HG02571 (cell line): ENCODE data around the gene FOXP4.

Source experiments
- ATAC-seq: cut with Tn5 transposase; IDR thresholded peaks from one replicate; pipeline ENCODE4 v1.9.1; 2021; ENCODE audit warnings: mild to moderate bottlenecking, moderate library complexity; ENCODE audit not compliant: unreplicated experiment

Gene FOXP4

GRCh38 chr6:41580690-41581089, 34.5 kb downstream of the FOXP4 start:
- no peak for ATAC-seq

DNA sequence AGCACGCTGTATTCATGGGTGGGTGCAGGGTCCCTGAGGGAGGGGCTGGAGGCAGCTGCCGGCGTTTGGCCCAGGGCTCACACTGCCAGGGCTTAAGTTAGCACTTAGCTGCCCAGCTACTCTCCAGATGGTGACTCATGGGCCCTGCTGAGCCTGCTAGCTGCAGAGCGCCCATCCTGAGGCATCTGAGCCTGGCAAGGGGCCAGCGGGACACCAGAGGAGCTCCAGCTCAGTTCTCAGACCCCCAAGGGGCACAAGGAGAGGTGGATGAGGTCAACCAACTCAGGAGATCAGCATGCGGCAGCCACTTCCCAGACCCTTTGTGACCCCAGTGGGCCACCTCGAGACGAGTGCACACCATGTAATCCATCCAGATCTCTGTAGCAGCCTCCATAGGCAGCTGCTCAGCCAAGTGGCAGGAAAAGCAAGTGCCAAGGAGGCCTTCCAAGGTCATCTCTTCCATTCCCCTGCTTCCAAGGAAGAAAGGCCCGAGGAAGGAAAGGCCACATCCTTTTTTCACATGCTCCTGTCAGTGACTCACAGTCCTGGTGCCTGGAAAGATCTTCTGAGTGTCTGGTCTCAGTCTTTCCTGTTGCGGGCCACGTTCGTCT, 35.3 kb downstream of the FOXP4 start:
- ATAC-seq = no peak

DNA sequence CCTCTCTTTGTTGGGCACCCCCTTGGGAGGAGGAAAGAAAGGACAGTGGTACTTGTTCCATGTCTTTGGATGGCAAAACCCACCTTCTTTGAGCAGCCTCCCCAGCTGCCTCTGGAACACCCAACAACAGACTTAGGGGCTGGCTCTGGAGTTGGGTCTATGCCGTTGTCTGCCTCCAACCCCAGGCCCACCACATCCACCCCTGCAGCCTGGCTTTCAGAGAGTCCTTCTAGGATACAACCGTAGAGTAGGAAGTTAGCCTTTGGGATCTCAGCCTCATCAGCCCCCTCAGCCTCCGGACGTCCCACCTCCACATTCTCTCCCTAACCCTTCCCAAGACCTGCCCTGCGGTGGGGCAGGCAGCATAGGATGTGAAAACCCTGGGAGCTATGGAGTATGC, 36.4 kb downstream of the FOXP4 start:
- ATAC-seq = no peak

DNA sequence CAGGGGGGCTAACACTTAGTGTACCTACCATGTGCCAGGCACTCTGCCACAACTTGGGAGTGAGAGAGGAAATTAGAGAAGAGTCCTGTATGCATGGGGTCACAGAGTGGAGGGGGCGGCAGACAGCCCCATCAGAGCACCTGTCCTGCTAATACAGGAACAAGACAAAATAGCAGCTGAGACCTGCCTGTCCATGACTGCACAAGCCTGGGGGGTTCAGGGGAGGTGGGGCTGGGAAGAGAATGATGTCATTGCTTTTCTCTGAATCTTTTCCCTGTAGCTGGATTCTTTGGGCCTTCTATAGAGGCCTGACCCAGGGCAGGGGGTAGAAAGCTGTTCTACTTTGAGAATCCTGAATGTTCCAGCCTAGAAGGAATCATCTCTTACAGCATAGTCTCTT, 37.4 kb downstream of the FOXP4 start:
- no peak for ATAC-seq

GRCh38 chr6:41584205-41584604, 38.0 kb downstream of the FOXP4 start:
- no peak for ATAC-seq

DNA sequence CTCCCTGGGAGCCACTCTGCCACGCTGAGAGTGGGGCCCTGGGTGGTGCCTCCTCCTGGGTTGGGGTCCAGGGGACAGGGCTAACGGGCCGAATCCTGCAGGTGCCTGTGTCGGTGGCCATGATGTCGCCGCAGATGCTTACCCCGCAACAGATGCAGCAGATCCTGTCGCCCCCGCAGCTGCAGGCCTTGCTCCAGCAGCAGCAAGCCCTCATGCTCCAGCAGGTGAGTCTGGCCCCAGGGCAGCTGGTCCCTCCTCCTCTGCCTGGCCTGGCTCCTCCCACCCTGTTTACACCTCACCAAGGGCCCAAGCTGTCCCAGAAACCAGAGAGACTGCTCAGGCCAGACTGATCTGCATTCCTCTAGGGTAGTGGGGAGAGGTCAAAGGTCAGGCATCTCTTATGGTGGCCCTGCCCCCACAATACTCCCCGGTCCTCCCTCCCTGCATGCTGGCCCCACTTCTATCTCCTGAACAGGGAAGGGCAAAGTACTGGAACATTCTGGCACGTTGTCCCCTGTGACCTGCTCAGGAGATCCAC, 38.6 kb downstream of the FOXP4 start:
- no peak for ATAC-seq

GRCh38 chr6:41585605-41586004, 39.4 kb downstream of the FOXP4 start:
- no peak for ATAC-seq

DNA sequence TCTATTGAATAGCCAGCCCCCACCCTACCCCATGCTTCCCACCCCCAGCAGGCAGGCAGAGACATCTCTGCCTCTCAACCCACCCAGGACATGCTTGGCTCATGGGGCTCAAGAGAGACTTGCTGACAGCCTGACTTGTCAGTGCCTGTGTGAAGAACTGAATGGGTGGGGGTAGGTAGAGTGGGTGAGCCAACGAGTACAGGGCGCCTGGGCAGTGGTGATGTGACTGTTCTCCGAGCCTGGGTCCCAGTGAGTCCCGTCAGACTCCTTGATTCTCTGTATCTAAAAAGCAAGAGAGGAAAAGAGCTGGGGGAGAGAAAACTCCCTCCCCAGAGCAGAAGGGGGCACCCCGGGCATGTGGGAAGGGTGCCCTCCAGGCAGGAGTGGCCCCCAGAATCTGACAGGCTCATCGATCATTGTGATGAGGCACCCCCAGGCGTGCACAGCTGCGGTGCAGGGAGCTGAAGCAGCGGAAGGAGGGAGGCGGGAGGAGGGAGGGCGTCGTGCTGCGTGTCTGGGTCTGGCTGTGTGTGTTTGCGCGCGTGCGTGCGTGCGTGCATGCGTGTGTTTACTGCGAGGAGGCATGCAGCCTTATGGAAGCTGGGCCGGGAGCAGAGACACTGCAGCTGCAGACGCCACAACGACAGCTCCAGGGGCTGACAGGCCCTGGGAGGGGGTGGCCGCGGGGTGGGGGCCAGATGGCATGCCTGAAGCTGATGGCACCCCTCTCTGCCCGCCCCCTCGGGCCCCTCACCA, 40.2 kb downstream of the FOXP4 start:
- ATAC-seq = no peak

DNA sequence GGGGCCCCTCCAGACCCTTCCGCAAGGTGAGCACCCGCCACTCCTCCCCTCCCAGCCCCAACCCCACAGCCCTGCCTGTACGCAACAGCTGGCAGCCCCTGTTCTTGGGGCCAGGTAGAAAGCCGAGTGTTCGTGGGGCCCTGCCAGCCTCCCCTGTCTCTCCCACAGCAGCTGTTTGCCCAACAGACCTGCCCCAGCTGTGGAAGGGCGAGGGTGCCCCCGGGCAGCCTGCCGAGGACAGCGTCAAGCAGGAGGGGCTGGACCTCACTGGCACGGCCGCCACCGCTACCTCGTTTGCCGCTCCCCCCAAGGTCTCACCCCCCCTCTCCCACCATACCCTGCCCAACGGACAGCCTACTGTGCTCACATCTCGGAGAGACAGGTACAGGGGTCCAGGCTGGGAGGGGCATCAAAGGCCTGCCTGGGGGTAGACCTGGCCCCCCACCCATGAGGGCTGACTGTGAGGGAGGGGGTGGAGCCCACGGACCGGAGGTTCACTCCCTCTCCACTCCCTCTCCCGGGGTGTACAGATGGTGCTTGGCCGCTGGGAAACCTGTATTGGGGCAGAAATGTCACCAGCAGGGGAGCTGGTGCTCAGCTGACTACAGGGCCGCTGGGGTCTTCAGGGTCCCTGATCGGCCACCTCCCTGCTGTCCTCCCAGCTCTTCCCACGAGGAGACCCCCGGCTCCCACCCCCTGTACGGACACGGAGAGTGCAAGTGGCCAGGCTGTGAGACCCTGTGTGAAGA, 41.1 kb downstream of the FOXP4 start:
- no peak for ATAC-seq

GRCh38 chr6:41588111-41588510, 41.9 kb downstream of the FOXP4 start:
- no peak for ATAC-seq

DNA sequence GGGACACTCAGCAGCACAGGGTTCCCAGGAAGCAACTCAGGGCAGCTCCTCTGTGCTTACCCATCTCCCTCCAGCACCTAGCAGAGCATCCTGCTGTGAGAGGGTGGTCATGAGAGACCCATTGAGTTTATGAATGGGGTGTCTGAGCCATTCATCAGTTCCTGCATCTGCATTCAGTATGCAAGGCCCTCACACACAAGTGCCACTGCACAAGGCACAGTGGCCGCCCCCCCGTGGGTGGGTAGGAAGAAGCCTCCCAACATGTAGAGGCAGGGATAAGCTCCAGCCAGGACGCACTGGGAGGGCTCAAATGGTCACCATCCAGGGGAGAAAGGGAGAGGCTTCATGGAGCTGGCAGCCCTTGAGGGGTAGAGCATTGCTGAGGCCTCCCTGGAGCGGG, 43.0 kb downstream of the FOXP4 start:
- ATAC-seq = no peak

DNA sequence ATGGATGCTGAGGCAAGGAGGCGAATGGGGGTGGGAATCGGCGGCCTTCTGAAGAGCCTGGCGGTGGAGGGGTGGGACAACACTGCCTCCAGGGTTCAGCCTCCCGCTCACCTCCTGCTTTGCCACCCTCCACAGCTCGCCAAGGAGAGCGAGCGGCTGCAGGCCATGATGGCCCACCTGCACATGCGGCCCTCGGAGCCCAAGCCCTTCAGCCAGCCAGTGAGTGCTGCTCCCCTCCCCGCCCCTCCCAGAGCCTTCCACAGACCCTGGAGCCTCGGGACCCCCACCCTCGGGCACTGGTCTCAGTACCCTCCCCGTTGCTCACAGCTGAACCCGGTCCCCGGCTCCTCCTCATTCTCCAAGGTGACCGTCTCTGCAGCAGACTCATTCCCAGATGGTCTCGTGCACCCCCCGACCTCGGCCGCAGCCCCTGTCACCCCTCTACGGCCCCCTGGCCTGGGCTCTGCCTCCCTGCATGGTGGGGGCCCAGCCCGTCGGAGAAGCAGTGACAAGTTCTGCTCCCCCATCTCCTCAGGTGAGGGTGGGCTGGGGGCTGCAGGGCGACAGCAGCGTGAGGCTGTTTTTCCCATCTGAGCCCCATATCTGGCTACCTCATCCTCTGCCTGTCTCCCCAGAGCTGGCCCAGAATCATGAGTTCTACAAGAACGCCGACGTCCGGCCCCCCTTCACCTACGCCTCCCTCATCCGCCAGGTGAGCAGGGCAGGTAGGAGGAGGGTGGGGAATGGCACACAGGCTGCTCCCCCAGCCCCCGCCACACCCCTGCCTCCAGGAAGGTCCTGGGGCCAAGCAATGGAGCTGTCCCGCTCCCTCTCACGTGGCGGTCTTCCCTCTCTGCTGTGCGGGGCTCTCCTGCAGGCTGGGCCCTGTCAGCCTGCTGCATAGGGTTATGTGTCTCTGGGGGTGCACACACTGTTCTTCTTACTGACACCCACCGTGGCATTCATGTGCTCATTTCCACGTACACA, 43.7 kb downstream of the FOXP4 start:
- no peak for ATAC-seq

- ATAC-seq = no peak
These were observed 44.9 kb downstream of the FOXP4 start for GRCh38 chr6:41591122-41591521.

DNA sequence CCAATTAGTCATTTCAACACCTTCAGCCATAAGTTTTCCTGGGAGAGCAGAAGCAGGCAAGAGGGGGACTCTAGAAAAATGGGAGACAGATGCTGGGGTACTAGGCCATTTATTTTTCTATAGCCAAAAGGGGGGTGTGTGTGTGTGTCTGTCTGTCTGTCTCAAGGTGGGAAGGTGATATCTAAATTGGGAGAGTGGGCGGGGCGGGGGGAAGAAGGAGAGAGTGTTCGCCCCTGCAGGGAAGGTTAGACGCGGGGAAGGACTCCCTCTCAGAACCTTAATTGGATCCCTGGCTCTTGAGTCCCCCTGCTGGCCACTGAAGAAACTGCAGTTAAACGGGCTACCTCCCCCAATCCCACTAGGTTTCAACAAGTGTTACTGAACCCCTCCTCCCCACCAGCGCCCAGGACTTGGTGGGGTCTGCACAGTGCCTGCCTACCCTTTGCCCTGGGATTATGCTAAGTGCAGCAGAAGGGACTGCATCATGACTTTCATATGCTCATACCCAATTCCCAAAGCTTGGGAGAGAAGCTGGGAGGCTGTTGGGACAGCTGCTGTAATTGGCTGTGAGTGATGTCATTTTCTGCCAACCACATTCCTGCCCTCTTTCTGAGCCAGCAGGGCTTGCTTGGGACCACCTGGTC, 45.8 kb downstream of the FOXP4 start:
- no peak for ATAC-seq

DNA sequence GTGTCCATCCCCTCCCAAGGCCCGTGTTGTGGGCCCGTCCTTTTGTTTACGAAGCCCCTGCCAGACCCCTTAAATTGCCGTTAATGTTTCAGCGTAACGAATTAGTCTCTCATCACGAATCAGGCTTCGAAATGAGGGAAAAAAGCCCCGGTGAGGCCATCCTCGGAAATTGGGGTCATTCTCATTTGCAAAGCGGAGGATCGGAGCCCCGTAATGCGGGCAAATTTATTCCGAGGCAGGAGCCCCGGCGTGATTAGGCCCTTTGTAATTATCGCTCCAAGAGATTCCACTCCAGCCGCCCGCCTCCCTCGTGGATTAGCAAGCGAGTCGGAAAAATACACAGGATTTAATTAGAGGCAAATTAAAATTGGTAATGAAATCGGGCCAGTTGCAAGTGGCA, 47.2 kb downstream of the FOXP4 start:
- no peak for ATAC-seq

DNA sequence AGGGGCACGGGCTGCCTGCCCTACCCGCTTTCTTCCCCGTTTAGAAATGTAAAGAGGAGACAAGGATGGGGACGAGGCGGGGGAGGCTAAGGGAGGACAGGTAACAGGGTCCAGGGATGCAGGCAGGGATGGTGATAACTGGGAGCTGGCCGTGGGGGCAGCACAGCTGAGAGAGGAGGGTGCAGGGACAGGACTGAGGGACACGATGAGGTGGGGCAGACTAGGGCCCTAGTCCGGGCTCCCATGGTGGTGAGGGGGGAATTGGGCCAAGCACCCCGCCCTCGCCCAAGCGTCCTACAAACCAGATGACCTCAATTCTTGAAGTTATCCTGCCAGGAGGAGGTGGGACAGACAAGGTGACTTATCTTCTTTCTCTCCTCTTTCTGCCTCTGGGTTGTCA, 47.7 kb downstream of the FOXP4 start:
- ATAC-seq = no peak

DNA sequence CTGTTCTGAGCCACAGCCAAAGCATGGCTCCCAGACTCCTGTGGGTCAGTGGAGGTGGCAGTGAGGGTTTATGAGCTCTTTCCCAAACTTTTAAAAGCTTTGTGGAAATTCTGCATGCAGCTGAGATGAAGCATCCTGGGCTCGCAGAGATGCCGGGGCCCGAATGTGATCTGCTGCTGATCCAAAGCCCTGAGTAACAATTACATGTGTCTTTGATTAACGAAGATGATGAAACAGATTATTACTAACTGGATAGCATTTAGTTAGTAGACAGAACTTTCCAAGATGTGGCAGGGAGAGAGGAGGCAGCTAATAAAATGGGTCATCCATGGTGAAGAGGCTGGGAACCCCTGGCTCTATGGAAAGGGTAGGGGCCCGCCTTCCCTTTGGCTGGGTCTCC, 48.1 kb downstream of the FOXP4 start:
- no peak for ATAC-seq

DNA sequence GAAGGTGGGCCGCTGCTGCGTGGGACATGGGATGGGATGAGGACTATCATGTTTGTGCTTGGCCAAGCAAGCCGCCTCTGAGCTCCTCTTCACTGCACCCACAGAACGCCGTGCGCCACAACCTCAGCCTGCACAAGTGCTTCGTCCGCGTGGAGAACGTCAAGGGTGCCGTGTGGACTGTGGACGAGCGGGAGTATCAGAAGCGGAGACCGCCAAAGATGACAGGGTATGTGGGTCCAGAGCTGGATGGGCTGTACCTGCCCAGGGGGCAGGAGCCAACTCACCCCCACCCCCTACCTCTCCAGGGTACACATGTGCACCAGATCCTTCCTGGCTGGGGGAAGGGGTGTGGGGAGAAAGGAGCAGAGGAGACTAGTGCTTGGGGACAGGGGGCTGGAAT, 48.6 kb downstream of the FOXP4 start:
- no peak for ATAC-seq

GRCh38 chr6:41595166-41595565, 49.0 kb downstream of the FOXP4 start:
- no peak for ATAC-seq

DNA sequence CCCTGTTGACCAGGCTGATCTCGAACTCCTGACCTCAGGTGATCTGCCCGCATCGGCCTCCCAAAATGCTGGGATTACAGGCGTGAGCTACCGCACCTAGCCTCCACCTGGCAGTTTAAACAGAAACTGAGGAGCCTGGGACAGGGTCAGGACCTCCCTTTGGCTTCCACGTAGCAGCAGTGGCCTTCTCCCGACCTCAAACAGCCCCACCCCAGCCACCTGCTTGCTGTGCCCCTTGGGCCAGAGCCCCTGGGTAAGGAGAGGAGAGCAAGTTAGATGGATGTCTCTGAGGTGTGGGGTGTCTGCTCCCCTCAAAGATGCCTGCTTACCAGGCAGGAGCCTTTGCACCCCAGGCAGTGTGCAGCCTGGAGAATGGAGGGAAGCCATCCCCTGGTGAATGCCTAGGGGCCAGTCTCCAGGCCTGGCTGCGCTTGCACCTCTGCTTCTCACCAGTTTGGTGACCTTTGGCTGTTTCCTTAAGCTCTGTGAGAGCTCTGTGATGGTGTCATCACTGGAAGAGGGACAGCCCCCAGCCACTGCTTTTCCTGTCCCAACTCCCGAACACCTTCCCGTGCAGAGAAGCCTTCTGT, 50.0 kb downstream of the FOXP4 start:
- ATAC-seq = no peak
